Prostate gland (tissue), 2 donors: ENCODE data around the gene KLHDC3.

ENCODE experiments used
- POLR2A ChIP-seq: fragments of 450-650 bp; IDR thresholded peaks from one replicate; pipeline ENCODE4 v1.6.1; 2016; ENCODE audit warnings: antibody characterized with exemption, mild to moderate bottlenecking
- POLR2AphosphoS5 ChIP-seq: sonication (generic); formaldehyde crosslinking; IDR thresholded peaks from one replicate; pipeline ENCODE4 v1.6.1; 2017; ENCODE audit warnings: antibody characterized with exemption
- TF ChIP-seq, protein P1 (sequence below), 4 experiments: fragments of 200-600 bp in 2 of 4; fragments of 450-650 bp in 2 of 4; sonication (generic) in 2 of 4; IDR thresholded peaks; 1 replicate in 3 of 4; 2 replicates in 1 of 4; pipeline ENCODE4 v1.5.1; 2016 to 2019; ENCODE audit warnings: antibody characterized with exemption in 4 of 4, mild to moderate bottlenecking in 2 of 4, moderate library complexity in 2 of 4

DNA sequence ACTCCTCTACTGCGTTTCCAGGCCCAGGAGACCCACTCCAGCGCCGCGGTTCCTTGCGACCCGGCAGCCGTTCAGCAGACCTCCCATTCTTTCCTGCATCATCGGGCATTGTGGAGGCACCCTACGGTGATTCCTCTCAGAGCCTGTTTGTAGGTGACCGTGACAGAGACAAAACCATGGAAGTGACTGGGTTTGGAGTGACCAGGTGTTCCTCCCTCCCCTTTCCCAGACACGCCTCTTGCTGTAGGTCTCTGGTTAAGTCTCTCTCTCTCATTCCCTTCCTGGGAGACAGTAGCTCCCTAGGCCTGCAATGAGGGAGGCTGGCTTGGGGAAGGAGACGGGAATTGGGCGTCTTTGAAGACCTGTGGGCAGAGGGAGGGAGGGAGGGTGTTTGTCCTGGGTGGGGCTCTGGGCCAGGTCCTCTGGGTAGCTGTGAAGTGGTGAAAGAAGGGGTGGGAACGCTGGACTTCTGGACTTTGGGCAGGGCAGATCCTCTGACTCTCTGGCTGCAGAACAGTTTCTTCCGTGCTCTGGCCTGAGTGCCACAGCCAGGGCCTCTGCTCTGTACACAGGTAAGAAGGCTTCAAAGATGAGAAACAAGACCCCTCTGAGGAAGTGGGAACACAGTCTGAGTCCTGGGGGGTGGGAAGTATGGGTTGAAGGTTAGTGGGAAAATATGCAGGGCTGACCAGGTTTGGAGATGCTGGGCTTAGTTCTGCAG, 46.1 kb downstream of the KLHDC3 start:
- TF ChIP-seq, protein P1, sequence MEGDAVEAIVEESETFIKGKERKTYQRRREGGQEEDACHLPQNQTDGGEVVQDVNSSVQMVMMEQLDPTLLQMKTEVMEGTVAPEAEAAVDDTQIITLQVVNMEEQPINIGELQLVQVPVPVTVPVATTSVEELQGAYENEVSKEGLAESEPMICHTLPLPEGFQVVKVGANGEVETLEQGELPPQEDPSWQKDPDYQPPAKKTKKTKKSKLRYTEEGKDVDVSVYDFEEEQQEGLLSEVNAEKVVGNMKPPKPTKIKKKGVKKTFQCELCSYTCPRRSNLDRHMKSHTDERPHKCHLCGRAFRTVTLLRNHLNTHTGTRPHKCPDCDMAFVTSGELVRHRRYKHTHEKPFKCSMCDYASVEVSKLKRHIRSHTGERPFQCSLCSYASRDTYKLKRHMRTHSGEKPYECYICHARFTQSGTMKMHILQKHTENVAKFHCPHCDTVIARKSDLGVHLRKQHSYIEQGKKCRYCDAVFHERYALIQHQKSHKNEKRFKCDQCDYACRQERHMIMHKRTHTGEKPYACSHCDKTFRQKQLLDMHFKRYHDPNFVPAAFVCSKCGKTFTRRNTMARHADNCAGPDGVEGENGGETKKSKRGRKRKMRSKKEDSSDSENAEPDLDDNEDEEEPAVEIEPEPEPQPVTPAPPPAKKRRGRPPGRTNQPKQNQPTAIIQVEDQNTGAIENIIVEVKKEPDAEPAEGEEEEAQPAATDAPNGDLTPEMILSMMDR (IDR thresholded peaks at IDR 0.05): no peak
- TF ChIP-seq POLR2A (no peak), POLR2AphosphoS5 (no peak)
